ENCODE results near the gene MAPK1. TPM values are rescaled to one million over a fixed set of nuclear protein-coding genes. Genes with fewer than 3 reads are reported as not detected.
"Not testable (repeated sequence)": the region's sequence is repeated elsewhere in the genome, so short reads cannot be mapped to it uniquely, and the experiment has no call there.

MAPK1 gene
- total RNA-seq, 1 donor from 2014 or later = 92.9 TPM

GRCh38 chr22:21811982-21812381, 55.5 kb downstream of the MAPK1 start:
- Mint-ChIP-seq H3K27ac (no peak overlapping the region), H3K9me3 (peaks cover 8% of the 10 kb centered on the region), H3K4me1 (peaks cover 24% of the 10 kb centered on the region), H3K4me3 (no peak overlapping the region), H3K27me3 (ENCODE audit: low read depth) (no peaks in the 10 kb centered on the region), H3K36me3 (peaks cover 8% of the 10 kb centered on the region)
- no peak for TF ChIP-seq CTCF (IDR thresholded peaks at IDR 0.05; ENCODE audit: unreplicated experiment)
- no peak for DNase-seq (ENCODE audit: low spot score in 2 of 2, unreplicated experiment in 2 of 2)

DNA sequence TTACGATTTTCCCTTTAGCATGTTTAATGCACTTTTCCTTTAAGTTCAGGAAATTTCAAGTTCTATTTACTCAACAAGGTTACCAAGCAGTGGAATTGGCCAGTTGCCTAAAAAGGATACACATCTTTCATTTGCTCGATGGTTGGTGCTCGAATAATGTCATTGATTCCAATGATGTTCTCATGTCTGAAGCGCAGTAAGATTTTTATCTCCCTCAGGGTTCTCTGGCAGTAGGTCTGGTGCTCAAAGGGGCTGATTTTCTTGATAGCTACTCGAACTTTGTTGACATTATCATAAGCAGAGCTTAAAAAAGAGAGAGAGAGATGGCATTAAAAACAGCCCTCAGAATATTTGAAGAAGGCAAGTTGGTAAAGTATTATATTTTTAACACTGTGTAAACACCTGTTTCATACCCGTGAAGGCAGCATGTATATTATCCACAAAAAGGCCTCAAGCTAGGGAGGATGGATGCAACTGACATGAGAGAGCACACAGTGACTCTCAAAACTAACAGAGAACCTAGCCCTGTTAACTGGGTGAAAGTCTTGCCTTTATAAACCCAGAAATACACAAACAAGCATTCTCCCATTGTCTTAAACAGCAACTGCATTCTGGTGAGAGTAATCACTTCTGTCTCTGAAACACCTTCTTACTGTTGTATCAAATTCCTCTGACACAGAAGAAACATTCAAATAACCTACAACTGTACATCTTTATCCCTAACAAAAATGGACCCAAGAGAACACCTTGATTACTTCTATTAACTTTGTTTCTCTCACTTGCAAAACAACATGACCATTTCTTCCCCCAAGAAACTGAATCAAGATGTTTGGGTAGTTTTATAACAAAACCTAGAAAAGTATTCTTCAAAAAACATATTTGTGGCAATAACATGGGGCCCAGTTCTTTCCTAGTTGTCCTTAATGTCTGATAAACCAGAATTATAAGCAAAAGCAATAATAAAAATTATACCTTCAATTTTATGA, 59.6 kb downstream of the MAPK1 start:
- no peak for DNase-seq (ENCODE audit: low spot score in 2 of 2, unreplicated experiment in 2 of 2)
- Mint-ChIP-seq H3K9me3 (peaks cover 8% of the 10 kb centered on the region), H3K27me3 (ENCODE audit: low read depth) (no peaks in the 10 kb centered on the region), H3K27ac (peak overlapping the region; percentile 61), H3K4me3 (no peak overlapping the region), H3K4me1 (peaks cover 15% of the 10 kb centered on the region), H3K36me3 (peaks cover 20% of the 10 kb centered on the region)
- TF ChIP-seq CTCF (IDR thresholded peaks at IDR 0.05; ENCODE audit: unreplicated experiment) = no peak

DNA sequence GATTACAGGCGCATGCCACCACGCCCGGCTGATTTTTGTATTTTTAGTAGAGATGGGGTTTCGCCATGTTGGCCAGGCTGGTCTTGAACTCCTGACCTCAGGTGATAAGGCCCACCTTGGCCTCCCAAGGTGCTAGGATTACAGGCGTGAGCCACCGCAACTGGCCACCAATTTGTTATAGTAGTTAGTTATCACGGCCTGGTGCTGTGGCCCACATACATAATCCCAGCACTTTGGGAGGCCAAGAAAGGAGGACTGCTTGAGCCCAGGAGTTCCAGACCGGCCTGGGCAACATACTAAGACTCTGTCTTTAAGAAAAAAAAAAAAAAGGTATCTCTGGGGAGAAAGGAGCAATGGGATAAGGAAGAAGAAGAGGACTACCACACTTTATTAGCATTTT, 62.1 kb downstream of the MAPK1 start:
- not testable (repeated sequence) for H3K4me3 Mint-ChIP-seq; DNase-seq (ENCODE audit: low spot score in 2 of 2, unreplicated experiment in 2 of 2); H3K9me3 Mint-ChIP-seq; H3K27ac Mint-ChIP-seq; H3K27me3 Mint-ChIP-seq (ENCODE audit: low read depth)
- Mint-ChIP-seq H3K36me3 (peaks cover 32% of the 10 kb centered on the region), H3K4me1 (peaks cover 15% of the 10 kb centered on the region)

DNA sequence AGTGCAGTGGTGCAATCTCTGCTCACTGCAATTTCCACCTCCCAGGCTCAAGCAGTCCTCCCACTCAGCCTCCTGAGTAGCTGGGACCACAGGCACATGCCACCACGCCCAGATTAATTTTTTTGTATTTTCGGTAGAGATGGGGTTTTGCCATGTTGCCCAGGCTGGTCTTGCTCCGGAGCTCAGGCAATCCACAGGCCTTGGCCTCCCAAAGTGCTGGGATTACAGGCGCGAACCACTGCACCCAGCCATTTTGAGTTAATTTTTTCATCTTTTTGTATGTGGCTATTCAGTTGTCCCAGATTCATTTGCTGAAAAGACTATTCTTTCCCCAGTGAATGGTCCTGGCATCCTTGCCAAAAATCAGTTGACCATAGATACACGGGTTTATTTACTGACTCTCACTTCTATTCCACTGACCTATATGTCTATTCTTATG, 63.6 kb downstream of the MAPK1 start:
- H3K36me3 Mint-ChIP-seq = peaks cover 41% of the 10 kb centered on the region
- TF ChIP-seq CTCF (IDR thresholded peaks at IDR 0.05; ENCODE audit: unreplicated experiment) = no peak
- H3K27ac Mint-ChIP-seq = no peak overlapping the region
- no peaks in the 10 kb centered on the region for H3K27me3 Mint-ChIP-seq (ENCODE audit: low read depth)
- H3K4me3 Mint-ChIP-seq = no peak overlapping the region
- no peak for DNase-seq (ENCODE audit: low spot score in 2 of 2, unreplicated experiment in 2 of 2)
- peaks cover 12% of the 10 kb centered on the region for H3K4me1 Mint-ChIP-seq
- H3K9me3 Mint-ChIP-seq = no peaks in the 10 kb centered on the region

GRCh38 chr22:21802673-21803072, 64.8 kb downstream of the MAPK1 start:
- H3K4me3 Mint-ChIP-seq = no peak overlapping the region
- H3K27me3 Mint-ChIP-seq (ENCODE audit: low read depth) = no peaks in the 10 kb centered on the region
- peaks cover 6% of the 10 kb centered on the region for H3K4me1 Mint-ChIP-seq
- no peak for TF ChIP-seq CTCF (IDR thresholded peaks at IDR 0.05; ENCODE audit: unreplicated experiment)
- peaks cover 44% of the 10 kb centered on the region for H3K36me3 Mint-ChIP-seq
- no peaks in the 10 kb centered on the region for H3K9me3 Mint-ChIP-seq
- no peak overlapping the region for H3K27ac Mint-ChIP-seq
- DNase-seq (ENCODE audit: low spot score in 2 of 2, unreplicated experiment in 2 of 2) = no peak

GRCh38 chr22:21802056-21802455, 65.4 kb downstream of the MAPK1 start:
- no peaks in the 10 kb centered on the region for H3K9me3 Mint-ChIP-seq
- H3K27me3 Mint-ChIP-seq (ENCODE audit: low read depth) = no peaks in the 10 kb centered on the region
- no peak for TF ChIP-seq CTCF (IDR thresholded peaks at IDR 0.05; ENCODE audit: unreplicated experiment)
- H3K4me1 Mint-ChIP-seq = no peaks in the 10 kb centered on the region
- no peak overlapping the region for H3K27ac Mint-ChIP-seq
- DNase-seq (ENCODE audit: low spot score in 2 of 2, unreplicated experiment in 2 of 2) = no peak
- no peak overlapping the region for H3K4me3 Mint-ChIP-seq
- H3K36me3 Mint-ChIP-seq = peaks cover 49% of the 10 kb centered on the region

DNA sequence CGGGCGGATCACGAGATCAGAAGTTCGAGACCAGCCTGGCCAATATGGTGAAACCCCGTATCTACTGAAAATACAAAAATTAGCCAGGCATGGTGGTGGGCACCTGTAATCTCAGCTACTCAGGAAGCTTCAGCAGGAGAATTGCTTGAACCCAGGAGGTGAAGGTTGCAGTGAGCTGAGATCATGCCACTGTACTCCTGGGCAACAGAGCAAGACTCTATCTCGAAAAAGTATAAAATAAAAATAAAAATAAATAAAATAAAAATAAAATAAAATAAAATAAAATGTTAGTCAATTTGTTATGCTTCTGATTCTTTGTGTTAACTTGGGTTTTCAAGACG, 66.2 kb downstream of the MAPK1 start:
- not testable (repeated sequence) for DNase-seq (ENCODE audit: low spot score in 2 of 2, unreplicated experiment in 2 of 2); H3K9me3 Mint-ChIP-seq; H3K4me1 Mint-ChIP-seq; H3K4me3 Mint-ChIP-seq; H3K27me3 Mint-ChIP-seq (ENCODE audit: low read depth); H3K27ac Mint-ChIP-seq
- H3K36me3 Mint-ChIP-seq = peaks cover 49% of the 10 kb centered on the region

Data from mesothelial cell of epicardium (in vitro differentiated cells).